ENCODE data around the gene TTC16. TPM values are rescaled to one million over a fixed set of nuclear protein-coding genes. Genes with fewer than 3 reads are reported as not detected.

Gene TTC16
- total RNA-seq, 1 donor from 2014 or later, result not detected

DNA sequence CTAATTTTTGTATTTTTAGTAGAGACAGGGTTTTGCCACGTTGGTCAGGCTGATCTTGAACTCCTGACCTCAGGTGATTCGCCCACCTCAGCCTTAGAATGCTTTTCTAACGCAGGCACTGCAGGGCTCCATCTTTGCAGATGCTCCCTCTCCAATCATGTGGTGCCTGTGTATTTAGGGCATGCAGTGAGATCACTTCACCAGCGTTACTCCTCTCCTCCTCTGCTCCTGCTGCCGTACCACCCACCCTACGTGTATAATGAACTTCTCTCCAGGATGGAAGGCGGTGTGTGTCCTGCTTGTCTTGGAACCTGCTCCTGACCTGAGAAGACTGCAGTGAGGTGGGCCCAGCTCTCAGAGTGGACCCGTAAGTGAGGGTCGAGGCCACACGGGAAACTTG lies 22.7 kb upstream of the TTC16 start:
- Histone ChIP-seq H3K27ac (no peak overlapping the region), H3K9me3 (ENCODE audit: low read depth) (no peaks in the 10 kb centered on the region), H3K36me3 (no peaks in the 10 kb centered on the region), H3K4me1 (no peaks in the 10 kb centered on the region), H4K20me1 (ENCODE audit: low read depth) (no peaks in the 10 kb centered on the region), H3K4me3 (no peak overlapping the region), H3K4me2 (no peak overlapping the region), H3F3A (ENCODE audit: low read depth) (peaks cover 8% of the 10 kb centered on the region), H3K79me2 (ENCODE audit: low read depth) (no peaks in the 10 kb centered on the region), H3K27me3 (no peaks in the 10 kb centered on the region), H3K9ac (no peak overlapping the region), H2AFZ (replicated peaks) (no peak overlapping the region)
- no peak for DNase-seq (ENCODE audit: low spot score)
- H3K27ac Mint-ChIP-seq, result no peak overlapping the region
- H3K27me3 Mint-ChIP-seq (ENCODE audit: insufficient read depth, low read depth), result peaks cover 3% of the 10 kb centered on the region
- TF ChIP-seq EZH2 (IDR thresholded peaks at IDR 0.05) (no peak), EZH2phosphoT487 (IDR thresholded peaks at IDR 0.05) (no peak)
- TF ChIP-seq, protein P1, sequence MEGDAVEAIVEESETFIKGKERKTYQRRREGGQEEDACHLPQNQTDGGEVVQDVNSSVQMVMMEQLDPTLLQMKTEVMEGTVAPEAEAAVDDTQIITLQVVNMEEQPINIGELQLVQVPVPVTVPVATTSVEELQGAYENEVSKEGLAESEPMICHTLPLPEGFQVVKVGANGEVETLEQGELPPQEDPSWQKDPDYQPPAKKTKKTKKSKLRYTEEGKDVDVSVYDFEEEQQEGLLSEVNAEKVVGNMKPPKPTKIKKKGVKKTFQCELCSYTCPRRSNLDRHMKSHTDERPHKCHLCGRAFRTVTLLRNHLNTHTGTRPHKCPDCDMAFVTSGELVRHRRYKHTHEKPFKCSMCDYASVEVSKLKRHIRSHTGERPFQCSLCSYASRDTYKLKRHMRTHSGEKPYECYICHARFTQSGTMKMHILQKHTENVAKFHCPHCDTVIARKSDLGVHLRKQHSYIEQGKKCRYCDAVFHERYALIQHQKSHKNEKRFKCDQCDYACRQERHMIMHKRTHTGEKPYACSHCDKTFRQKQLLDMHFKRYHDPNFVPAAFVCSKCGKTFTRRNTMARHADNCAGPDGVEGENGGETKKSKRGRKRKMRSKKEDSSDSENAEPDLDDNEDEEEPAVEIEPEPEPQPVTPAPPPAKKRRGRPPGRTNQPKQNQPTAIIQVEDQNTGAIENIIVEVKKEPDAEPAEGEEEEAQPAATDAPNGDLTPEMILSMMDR (IDR thresholded peaks at IDR 0.05), result no peak
- peaks cover 17% of the 10 kb centered on the region for H3K36me3 Mint-ChIP-seq
- H3K9me3 Mint-ChIP-seq, result no peaks in the 10 kb centered on the region
- peaks cover 10% of the 10 kb centered on the region for H3K4me1 Mint-ChIP-seq
- no peak overlapping the region for H3K4me3 Mint-ChIP-seq

DNA sequence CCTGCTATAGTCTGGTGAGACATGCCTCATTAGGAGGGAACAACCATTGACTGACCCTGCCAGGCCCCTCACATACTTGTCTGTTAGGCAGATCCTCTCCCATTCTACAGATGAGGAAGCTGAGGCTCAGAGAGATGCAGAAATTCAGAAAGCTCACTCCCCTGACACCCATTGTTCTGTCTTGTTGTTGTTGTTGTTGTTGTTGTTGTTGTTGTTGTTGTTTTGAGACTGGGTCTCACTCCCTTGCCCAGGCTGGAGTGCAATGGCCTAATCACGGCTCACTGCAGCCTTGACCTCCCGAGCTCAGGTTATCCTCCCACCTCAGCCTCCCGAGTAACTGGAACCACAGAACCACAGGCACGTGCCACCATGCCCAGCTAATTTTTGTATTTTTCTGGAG lies 22.2 kb upstream of the TTC16 start:
- Histone ChIP-seq H3K4me2 (no peak overlapping the region), H4K20me1 (ENCODE audit: low read depth) (no peaks in the 10 kb centered on the region), H3K4me3 (no peak overlapping the region), H3K36me3 (no peaks in the 10 kb centered on the region), H3K4me1 (no peaks in the 10 kb centered on the region), H3K9me3 (ENCODE audit: low read depth) (no peaks in the 10 kb centered on the region), H3K27me3 (no peaks in the 10 kb centered on the region), H3K27ac (no peak overlapping the region), H3K9ac (no peak overlapping the region), H2AFZ (replicated peaks) (no peak overlapping the region), H3K79me2 (ENCODE audit: low read depth) (no peaks in the 10 kb centered on the region), H3F3A (ENCODE audit: low read depth) (peaks cover 12% of the 10 kb centered on the region)
- H3K4me3 Mint-ChIP-seq, result no peak overlapping the region
- TF ChIP-seq, protein P1 (IDR thresholded peaks at IDR 0.05), result no peak
- no peak for TF ChIP-seq EZH2phosphoT487 (IDR thresholded peaks at IDR 0.05)
- H3K27me3 Mint-ChIP-seq (ENCODE audit: insufficient read depth, low read depth), result peaks cover 3% of the 10 kb centered on the region
- no peak overlapping the region for H3K27ac Mint-ChIP-seq
- no peaks in the 10 kb centered on the region for H3K9me3 Mint-ChIP-seq
- peaks cover 10% of the 10 kb centered on the region for H3K4me1 Mint-ChIP-seq
- H3K36me3 Mint-ChIP-seq, result peaks cover 17% of the 10 kb centered on the region
- DNase-seq (ENCODE audit: low spot score), result no peak

DNA sequence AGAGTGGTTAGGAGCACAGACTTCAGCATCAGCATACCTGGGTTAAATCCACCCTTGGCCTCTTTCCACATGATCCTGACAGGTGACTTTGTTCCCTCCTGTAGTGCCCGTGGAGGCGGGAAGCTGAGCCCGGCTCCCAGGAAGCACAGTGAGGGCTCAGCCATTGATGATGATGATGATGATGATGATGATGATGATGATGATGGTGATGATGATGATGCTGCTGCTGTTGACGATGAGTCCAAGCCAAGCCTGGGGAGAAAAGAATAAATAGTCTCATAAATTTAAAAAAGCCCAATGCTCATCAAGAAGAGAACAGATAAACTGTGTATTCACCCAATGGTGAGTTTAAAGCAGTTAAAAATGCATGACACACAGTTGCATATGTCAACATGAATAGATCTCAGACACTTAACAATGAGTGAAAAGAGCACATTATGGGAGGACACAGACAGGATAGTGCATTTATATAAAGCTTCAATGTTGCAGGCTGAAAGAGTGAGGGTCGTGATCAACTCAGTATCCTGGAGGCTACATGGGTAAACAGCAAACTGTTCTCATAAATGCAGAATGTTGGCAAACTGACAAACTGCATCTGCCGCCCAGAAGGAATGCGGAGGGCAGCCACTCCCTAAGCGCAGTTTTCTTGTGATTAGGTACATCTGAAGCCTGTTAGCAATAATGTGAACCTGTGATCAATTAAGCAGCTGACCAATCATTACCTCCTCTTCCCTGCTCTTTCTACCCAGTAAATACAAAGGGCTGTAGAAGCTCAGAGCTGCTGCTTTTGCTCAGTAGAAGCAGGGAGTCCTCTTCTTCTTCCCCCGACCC lies 20.8 kb upstream of the TTC16 start:
- Mint-ChIP-seq H3K4me3 (no peak overlapping the region), H3K27ac (no peak overlapping the region), H3K36me3 (peaks cover 10% of the 10 kb centered on the region), H3K27me3 (ENCODE audit: insufficient read depth, low read depth) (no peaks in the 10 kb centered on the region), H3K9me3 (no peaks in the 10 kb centered on the region), H3K4me1 (peaks cover 11% of the 10 kb centered on the region)
- peaks cover 12% of the 10 kb centered on the region for H3F3A ChIP-seq (ENCODE audit: low read depth)
- no peak overlapping the region for H3K4me3 ChIP-seq
- no peaks in the 10 kb centered on the region for H3K36me3 ChIP-seq
- no peaks in the 10 kb centered on the region for H3K9me3 ChIP-seq (ENCODE audit: low read depth)
- TF ChIP-seq, protein P1 (IDR thresholded peaks at IDR 0.05), result no peak
- no peak for TF ChIP-seq EZH2phosphoT487 (IDR thresholded peaks at IDR 0.05)
- TF ChIP-seq EZH2 (IDR thresholded peaks at IDR 0.05), result no peak
- no peaks in the 10 kb centered on the region for H3K79me2 ChIP-seq (ENCODE audit: low read depth)
- no peaks in the 10 kb centered on the region for H3K27me3 ChIP-seq
- H4K20me1 ChIP-seq (ENCODE audit: low read depth), result no peaks in the 10 kb centered on the region
- no peak for DNase-seq (ENCODE audit: low spot score)
- H3K4me2 ChIP-seq, result no peak overlapping the region
- no peak overlapping the region for H2AFZ ChIP-seq (replicated peaks)
- H3K9ac ChIP-seq, result no peak overlapping the region
- H3K27ac ChIP-seq, result no peak overlapping the region
- H3K4me1 ChIP-seq, result no peaks in the 10 kb centered on the region
